HG03342 (cell line): ENCODE measurements around the gene ARHGAP9.
"Not testable (repeated sequence)": the region's sequence is repeated elsewhere in the genome, so short reads cannot be mapped to it uniquely, and the experiment has no call there.

Experiments
- ATAC-seq: cut with Tn5 transposase; IDR thresholded peaks from one replicate; pipeline ENCODE4 v1.9.1; 2021; ENCODE audit warnings: mild to moderate bottlenecking, moderate library complexity; ENCODE audit not compliant: unreplicated experiment

The ARHGAP9 gene

DNA sequence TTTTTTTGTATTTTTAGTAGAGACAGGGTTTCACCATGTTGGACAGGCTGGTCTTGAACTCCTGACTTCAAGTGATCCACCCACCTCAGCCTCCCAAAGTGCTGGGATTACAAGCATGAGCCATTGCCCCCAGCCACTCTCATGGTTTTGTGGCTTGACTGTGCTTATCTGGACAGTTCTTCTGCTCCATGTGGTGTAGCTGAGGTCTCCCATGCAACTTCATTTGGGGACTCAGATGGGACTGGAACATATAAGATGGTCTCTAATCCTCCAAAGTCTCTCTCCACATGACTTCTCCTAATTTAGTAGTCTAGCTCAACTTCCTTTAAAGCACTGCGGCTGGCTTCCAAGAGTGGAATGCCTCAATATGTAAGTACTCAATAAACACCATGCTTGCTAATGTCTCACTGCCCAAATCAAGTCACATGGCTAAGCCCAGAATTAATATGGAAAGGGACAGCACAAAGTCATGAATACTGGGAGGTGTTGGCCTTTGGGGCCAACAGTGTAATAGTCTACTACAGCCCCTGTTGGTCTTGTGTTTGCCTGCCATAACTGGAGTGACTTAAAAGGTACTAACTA lies 37.7 kb downstream of the ARHGAP9 start:
- ATAC-seq: no peak

DNA sequence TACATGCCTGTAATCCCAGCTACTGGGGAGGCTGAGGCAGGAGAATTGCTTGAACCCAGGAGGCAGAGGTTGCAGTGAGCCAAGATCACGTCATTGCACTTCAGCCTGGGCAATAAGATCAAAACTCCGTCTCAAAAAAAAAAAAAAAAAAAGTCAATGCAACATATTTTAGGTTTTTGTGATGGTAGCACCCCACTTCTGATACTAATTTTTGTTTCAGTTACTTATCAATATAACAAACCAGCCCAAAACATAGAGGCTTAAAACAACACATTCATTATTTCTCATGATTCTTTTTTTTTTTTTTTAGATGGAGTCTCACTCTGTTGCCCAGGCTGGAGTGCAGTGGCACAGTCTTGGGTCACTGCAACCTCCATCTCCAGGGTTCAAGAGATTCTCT lies 38.3 kb downstream of the ARHGAP9 start:
- ATAC-seq: not testable (repeated sequence)

DNA sequence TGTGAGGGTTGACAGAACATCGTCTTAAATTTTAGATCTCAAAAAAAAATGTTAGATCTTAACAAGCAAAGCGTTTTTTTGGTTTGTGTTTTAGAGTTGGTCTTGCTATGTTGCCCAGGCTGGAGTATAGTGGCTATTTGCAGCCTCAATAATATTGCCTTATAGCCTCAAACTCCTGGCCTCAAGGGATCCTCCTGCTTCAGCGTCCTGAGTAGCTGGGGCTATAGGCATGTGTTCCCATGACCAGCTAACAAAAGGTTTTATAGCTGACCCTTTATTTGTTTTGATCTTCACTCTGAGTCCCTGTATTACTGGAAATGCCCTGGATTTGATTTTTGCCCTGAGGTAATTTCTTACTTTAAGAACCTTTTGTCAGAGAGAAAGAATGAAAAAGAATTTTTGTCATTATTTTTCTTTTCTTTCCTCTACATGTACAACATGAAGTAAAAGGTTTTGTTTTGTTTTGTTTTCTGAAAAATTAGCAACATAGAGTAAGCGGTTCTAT lies 39.9 kb downstream of the ARHGAP9 start:
- ATAC-seq: no peak

DNA sequence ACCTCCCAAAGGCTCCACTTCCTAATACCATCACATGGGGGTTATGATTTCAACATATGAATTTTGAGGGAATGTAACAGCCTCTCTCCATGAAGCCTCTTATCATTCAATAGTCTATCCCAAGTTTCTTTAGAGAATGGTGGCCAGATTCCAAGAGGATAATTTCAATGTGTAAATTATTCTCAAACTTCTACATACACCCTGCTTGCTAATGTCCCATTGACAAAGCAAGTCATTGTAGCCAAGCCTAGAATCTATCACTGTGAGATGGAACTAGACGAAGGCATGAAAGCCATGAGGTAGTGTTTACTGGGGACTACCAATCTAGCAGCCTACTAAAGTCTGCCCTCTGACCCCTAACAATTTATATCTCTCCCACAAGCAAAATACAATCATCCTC lies 41.3 kb downstream of the ARHGAP9 start:
- no peak for ATAC-seq

DNA sequence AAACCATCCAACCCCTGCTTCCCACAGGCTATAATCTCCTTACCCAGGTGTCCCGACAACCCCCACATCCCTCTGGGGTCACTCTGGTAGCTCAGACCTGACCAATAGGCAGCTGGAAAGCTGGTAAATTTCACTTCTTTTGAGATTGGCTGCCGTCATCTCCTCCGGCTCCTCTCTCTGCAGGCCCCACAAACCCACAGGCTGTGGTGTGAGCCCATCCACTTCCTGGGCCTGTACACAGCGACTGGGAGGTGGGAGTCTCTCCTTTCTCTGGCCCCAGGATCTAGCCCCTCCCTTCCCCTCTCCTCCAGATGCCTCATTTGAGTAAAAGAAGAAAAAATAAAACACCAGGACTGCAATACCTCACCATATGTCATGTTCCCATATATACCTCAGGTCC lies 44.4 kb downstream of the ARHGAP9 start:
- ATAC-seq: no peak

DNA sequence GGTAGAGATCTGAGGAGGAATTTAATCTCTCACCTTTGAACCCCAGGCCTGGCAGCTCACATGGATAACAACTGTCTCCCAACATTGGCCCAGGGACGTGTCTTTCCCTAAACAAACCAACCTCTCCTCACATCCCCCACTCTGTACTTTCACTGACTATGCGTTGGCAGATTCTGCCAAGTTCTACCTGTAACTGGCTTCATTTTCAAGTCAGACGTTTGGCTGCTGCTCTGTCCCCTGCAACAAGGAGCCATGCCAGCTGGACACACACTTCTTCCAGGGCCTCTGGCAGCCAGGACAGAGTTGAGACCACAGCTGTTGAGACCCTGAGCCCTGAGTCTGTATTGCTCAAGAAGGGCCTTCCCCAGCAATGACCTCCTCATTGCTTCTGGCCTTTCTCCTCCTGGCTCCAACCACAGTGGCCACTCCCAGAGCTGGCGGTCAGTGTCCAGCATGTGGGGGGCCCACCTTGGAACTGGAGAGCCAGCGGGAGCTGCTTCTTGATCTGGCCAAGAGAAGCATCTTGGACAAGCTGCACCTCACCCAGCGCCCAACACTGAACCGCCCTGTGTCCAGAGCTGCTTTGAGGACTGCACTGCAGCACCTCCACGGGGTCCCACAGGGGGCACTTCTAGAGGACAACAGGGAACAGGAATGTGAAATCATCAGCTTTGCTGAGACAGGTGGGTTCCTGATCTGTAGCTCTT lies 45.0 kb downstream of the ARHGAP9 start, which contains the start of gene INHBC:
INHBC (plus strand) TSS at position 268 of the 707 bp plus-strand sequence; CDS start at position 371, 103 bp downstream.
- ATAC-seq: no peak

DNA sequence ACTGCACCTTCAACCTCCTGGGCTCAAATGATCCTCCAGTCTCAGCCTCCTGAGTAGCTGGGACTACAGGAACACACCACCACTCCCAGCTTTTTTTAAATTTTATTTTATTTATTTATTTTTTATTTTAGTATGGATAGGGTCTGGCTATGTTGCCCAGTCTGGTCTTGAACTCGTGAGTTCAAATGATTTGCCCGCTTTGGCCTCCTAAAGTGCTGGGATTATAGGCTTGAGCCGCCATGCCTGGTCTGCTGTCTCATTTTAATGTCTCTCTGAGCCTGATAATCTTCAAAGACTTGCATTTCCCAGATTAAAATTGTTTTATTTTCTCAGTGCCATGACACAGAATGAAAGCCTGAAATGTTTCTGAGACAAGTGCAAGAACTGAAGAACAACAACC lies 46.3 kb downstream of the ARHGAP9 start:
- no peak for ATAC-seq

DNA sequence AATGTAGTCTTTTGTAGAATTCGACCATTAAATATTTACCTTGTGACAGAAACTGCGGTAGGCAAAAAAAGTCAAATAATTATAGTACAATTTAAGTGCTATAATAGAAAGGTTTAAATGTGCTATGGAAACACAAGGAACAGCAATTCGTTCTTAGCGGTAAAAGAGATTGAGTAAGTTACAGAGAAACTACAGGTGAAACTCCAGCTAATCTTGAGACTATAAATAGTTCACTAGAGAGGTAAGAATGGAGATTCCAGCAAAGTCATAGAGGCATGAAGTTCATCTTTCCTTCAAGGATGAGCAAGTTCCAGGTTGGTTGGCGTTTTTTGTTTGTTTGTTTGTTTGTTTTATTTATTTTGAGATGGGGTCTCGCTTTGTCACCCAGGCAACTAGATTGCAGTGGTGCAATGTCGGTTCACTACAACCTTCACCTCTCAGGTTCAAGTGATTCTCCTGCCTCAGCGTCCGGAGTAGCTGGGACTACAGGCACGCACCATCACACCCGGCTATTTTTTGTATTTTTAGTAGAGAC lies 47.9 kb downstream of the ARHGAP9 start:
- ATAC-seq: no peak

DNA sequence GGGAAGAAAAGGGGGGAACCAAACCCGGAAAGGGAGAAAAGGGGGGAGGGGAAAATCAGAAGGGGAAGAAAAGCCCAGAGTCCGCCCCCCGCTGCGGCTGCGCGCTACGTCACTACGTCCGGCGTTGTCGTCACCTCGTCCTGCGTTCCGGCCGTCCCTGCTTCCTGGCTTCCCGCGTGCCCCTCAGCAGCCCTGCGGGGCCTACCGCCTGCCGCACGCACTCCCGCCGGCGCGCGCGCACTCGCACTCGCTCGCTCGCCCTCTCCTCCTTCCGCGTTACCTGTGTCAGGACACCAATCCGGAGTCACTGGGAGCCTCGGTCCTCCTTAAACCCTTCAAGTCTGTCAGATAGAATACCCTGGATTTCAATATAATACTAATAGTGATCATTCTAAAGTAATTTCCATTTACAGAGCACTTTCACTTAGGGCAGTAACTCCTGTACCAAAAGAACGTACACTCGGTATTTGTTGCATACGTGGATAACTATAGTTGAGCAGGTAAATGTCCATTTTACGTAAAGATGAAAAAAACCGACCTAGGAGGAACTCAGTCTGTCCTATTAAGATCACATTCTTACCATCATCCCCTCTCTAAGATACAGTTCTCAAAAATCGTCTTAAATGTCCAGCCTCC lies 48.6 kb downstream of the ARHGAP9 start, which contains the start of gene R3HDM2:
R3HDM2 (minus strand) TSS at position 113 of the 636 bp plus-strand sequence. CDS start 120,615 bp downstream, outside the sequence.
- ATAC-seq: peak; percentile 93

DNA sequence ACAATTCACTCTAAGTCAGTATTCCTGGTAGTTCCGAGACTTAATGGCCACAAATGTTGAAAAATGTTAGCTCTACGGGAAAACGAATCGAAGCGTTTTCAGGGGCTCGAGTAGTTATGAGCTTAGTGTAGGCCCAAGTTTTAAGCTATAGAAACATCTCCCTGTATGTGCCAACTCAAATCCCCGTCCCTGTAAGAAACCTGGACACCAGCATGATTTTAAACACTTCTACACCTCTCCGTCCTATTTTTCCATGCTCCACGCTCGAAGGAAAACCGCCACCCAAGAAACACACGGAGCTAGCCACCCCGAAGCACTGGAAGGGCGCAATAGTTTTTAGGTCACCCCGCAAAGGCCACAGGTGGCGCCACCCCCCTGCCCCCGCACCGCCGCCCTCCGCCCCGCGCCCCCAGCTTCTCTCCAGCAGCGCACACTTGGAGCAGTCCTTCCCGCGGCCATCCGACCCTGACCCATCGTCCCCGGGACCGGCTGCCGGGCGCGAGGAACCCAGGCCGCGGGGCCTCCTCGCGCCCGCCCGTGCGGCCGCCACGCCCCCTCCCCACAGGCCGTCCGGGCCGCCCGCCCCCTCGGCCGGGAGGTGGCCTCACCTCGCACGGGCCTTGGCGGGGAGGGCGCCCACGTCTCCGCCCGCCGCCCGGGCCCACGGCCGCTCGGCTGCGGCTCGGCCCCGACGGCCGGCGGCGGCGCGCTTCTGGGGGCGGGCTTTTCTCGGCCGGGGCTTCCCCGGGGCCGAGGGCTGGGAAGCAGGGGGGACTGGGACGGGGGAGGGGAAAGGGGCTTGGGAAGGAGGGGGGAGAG lies 49.3 kb downstream of the ARHGAP9 start:
- peak; percentile 53 for ATAC-seq

DNA sequence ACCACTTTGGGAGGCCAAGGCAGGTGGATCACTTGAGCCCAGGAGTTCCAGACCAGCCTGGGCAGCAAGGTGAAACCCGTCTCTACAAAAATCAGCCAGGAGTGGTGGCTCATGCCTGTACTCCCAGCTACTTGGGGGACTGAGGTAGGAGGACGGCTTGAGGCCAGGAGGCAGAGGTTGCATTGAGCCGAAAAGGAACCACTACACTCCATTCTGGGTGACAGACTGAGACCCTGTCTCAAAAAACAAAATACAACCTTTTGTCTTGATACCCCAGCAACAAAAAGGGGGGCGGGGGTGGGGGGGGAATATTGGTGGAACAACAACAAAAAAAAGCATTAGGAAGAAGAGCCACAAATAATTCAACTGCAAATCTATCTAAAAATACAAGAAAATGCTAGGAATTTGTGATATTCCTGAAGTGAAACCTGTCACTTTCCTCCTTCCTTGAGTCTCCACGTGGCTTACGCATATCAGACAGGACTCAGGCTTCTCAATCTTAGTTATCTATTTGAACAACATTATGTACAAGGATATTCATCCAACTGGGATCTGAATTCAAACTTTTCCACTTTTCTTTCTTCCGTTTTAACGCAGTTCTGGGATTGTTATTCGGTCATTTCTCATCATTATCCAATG lies 50.1 kb downstream of the ARHGAP9 start:
- ATAC-seq: no peak

DNA sequence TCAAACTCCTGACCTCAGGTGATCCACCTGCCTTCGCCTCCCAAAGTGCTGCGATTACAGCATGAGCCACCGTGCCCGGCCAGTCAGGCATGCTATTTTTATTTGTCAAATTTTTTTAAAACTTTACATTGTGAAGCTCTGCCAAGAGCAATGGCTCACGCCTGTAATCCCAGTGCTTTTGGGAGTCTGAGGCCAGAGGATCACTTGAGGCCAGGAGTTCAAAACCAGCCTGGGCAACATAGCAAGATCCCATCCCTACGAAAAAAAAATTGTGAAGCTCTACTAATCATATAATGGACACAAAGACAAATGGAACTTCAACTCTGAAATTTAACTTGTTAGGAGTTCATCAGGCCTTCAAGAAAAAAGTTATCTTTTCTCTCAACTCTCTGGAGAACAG lies 50.7 kb downstream of the ARHGAP9 start:
- no peak for ATAC-seq

DNA sequence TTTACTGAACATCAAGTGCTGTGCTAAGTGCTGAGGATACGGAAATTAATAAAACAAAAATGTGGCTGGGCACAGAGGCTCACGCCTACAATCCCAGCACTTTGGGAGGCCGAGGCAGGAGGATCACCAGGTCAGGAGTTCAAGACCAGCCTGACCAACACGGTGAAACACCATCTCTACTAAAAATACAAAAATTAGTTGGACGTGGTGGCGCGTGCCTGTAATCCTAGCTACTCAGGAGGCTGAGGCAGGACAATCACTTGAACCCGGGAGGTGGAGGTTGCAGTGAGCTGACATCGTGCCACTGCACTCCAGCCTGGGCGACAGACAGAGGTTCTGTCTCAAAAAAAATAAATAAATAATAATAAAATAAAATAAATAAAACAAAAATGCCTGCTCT lies 52.7 kb downstream of the ARHGAP9 start:
- not testable (repeated sequence) for ATAC-seq
